ENCODE data around the gene CCDC28B. TPM values are rescaled to one million over a fixed set of nuclear protein-coding genes. Genes with fewer than 3 reads are reported as not detected.

CCDC28B gene
- total RNA-seq, 1 donor from 2014 or later, result 16.7 TPM

GRCh38 chr1:32170991-32171390, 29.4 kb upstream of the CCDC28B start:
- Histone ChIP-seq H3K9me3 (replicated peaks) (no peaks in the 10 kb centered on the region), H3K36me3 (peaks cover 84% of the 10 kb centered on the region), H3K27me3 (ENCODE audit: low read depth) (no peaks in the 10 kb centered on the region), H3K4me1 (no peaks in the 10 kb centered on the region), H3K4me3 (no peak overlapping the region), H3K27ac (replicated peaks) (no peak overlapping the region)
- TF ChIP-seq, protein P1, sequence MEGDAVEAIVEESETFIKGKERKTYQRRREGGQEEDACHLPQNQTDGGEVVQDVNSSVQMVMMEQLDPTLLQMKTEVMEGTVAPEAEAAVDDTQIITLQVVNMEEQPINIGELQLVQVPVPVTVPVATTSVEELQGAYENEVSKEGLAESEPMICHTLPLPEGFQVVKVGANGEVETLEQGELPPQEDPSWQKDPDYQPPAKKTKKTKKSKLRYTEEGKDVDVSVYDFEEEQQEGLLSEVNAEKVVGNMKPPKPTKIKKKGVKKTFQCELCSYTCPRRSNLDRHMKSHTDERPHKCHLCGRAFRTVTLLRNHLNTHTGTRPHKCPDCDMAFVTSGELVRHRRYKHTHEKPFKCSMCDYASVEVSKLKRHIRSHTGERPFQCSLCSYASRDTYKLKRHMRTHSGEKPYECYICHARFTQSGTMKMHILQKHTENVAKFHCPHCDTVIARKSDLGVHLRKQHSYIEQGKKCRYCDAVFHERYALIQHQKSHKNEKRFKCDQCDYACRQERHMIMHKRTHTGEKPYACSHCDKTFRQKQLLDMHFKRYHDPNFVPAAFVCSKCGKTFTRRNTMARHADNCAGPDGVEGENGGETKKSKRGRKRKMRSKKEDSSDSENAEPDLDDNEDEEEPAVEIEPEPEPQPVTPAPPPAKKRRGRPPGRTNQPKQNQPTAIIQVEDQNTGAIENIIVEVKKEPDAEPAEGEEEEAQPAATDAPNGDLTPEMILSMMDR (IDR thresholded peaks at IDR 0.05; ENCODE audit: borderline replicate concordance), result no peak
- intact Hi-C loops (cut with micrococcal nuclease), result no loop called here
- DNase-seq, result no peak

GRCh38 chr1:32172621-32173245, 27.7 kb upstream of the CCDC28B start:
- TF ChIP-seq, protein P1 (IDR thresholded peaks at IDR 0.05; ENCODE audit: borderline replicate concordance), result no peak
- H3K36me3 ChIP-seq, result peaks cover 68% of the 10 kb centered on the region
- H3K27me3 ChIP-seq (ENCODE audit: low read depth), result no peaks in the 10 kb centered on the region
- no peaks in the 10 kb centered on the region for H3K4me1 ChIP-seq
- no peak overlapping the region for H3K4me3 ChIP-seq
- no peak overlapping the region for H3K27ac ChIP-seq (replicated peaks)
- intact Hi-C loops (cut with micrococcal nuclease), result no loop called here
- no peak for DNase-seq
- no peaks in the 10 kb centered on the region for H3K9me3 ChIP-seq (replicated peaks)

GRCh38 chr1:32178380-32179192, 21.8 kb upstream of the CCDC28B start:
- Histone ChIP-seq H3K4me1 (peaks cover 49% of the 10 kb centered on the region), H3K27ac (replicated peaks) (peak overlapping the region; percentile 96), H3K4me3 (peak overlapping the region; percentile 73), H3K27me3 (ENCODE audit: low read depth) (no peaks in the 10 kb centered on the region), H3K36me3 (peaks cover 32% of the 10 kb centered on the region), H3K9me3 (replicated peaks) (no peaks in the 10 kb centered on the region)
- TF ChIP-seq, protein P1 (IDR thresholded peaks at IDR 0.05; ENCODE audit: borderline replicate concordance), result no peak
- intact Hi-C loops (cut with micrococcal nuclease), result no loop called here
- no peak for DNase-seq

DNA sequence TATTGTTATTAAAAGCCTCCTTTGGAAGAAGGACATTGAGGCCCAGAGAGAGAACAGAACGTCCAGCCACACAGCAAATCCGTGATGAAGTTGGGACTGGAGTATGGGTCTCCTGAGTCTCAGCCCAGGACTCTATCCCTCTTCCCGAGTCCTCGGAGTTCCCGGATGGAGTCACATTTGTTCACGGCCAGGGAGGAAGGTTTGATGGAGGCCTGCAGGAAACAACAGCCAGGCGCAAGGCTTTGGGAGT, 21.3 kb upstream of the CCDC28B start:
- H3K36me3 ChIP-seq, result peaks cover 32% of the 10 kb centered on the region
- TF ChIP-seq, protein P1 (IDR thresholded peaks at IDR 0.05; ENCODE audit: borderline replicate concordance), result no peak
- H3K4me1 ChIP-seq, result peaks cover 54% of the 10 kb centered on the region
- intact Hi-C loops (cut with micrococcal nuclease), result no loop called here
- no peaks in the 10 kb centered on the region for H3K9me3 ChIP-seq (replicated peaks)
- H3K27ac ChIP-seq (replicated peaks), result peak overlapping the region; percentile 96
- no peak for DNase-seq
- no peaks in the 10 kb centered on the region for H3K27me3 ChIP-seq (ENCODE audit: low read depth)
- H3K4me3 ChIP-seq, result peak overlapping the region; percentile 73

GRCh38 chr1:32179443-32180185, 20.8 kb upstream of the CCDC28B start, which contains the start of gene TXLNA:
TSS of gene TXLNA (plus strand) at chr1:32179675. CDS start at chr1:32180346, 671 bp downstream.
- TF ChIP-seq, protein P1 (IDR thresholded peaks at IDR 0.05; ENCODE audit: borderline replicate concordance), result no peak
- peak; percentile 97 for DNase-seq
- H3K36me3 ChIP-seq, result peaks cover 32% of the 10 kb centered on the region
- no peaks in the 10 kb centered on the region for H3K27me3 ChIP-seq (ENCODE audit: low read depth)
- intact Hi-C loops (cut with micrococcal nuclease), result no loop called here
- H3K9me3 ChIP-seq (replicated peaks), result no peaks in the 10 kb centered on the region
- H3K27ac ChIP-seq (replicated peaks), result peak within 1 kb of the TSS; percentile 96
- H3K4me1 ChIP-seq, result peaks cover 59% of the 10 kb centered on the region
- H3K4me3 ChIP-seq, result peak within 1 kb of the TSS; percentile 73

All from left ventricle myocardium inferior (tissue), 1 donor.